ENCODE results near the gene B4GALNT4.
"Not testable (repeated sequence)": the region's sequence is repeated elsewhere in the genome, so short reads cannot be mapped to it uniquely, and the experiment has no call there.

B4GALNT4 gene

DNA sequence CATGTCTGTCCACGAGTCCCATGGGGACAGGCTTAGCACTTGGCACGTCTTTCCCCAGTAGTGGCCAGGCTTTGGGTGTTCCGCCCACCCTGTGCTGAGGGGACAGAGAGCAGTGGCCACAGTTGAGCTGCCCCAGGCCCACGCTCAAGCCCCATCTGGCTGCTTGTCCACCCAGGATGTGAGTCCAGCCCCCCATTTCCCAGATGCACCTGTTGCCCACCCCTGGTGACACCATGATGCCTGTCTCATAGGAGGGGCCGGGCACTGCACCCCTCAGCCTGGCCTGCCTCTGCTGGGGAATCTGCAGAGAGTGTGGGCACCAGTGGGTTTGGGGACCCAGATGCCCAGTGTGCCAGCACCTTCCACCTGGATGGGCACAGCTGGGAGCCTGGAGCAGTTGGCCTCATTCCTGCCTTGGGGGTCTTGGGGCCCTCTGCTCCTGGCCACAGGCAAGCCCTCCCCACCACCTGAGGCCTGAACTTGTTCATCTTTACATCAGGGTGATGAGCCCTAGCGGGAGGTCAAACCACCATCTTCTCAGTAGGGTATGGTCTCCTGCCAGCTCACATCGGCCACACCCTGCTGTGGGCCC lies 39.8 kb downstream of the B4GALNT4 start:
- no peak for DNase-seq

DNA sequence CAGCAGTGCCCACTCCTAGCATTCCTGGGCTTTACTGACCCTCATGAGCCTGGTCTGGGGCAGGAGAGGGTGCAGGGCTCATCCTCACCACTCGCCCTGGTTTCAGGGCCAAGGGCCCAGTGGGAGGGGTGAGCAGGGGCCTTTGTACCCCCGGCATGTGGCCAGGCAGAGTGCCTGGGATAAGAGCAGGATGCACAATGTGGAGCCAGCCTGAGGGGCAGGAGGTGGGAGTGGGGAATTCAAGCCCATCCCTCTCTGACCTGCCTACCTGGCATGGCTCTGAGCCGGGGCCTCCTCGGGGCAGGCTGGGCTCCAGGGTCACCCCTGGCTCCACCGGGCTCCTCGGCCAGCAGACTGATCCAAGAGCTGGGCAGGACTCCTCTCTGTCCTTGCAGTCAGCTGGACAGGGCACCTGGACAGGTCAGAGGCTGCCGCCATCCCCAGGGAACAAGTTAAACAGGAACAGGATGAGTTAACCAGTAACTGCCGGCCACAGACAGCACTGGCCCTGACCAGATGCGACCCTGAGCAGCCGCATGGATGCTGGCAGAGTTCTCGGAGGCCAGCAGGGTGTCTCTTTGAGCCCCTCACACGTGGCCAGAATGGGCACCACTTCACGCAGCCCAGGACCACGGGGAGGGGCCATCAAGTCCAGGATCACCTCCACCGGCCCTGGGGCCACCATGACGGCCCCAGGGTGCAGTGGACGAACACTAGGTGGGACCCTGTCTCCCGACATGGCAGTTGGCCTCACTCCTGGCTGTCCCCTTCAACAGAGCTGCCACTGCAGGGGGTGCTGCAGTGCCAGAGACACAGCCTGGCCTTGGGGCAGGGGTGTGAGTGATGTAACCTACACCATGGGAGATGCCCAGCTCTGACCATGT lies 40.5 kb downstream of the B4GALNT4 start:
- DNase-seq: no peak

DNA sequence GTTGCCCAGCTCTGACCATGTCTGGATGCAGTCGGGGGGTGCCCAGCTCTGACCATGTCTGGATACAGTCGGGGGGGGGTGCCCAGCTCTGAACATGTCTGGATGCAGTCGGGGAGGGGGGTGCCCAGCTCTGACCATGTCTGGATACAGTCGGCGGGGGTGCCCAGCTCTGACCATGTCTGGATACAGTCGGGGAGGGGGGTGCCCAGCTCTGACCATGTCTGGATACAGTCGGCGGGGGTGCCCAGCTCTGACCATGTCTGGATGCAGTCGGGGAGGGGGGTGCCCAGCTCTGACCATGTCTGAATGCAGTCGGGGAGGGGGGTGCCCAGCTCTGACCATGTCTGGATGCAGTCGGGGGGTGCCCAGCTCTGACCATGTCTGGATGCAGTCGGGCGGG lies 41.4 kb downstream of the B4GALNT4 start:
- DNase-seq: not testable (repeated sequence)

- not testable (repeated sequence) for DNase-seq
Observed at GRCh38 chr11:411520-411919, 42.2 kb downstream of the B4GALNT4 start.

DNA sequence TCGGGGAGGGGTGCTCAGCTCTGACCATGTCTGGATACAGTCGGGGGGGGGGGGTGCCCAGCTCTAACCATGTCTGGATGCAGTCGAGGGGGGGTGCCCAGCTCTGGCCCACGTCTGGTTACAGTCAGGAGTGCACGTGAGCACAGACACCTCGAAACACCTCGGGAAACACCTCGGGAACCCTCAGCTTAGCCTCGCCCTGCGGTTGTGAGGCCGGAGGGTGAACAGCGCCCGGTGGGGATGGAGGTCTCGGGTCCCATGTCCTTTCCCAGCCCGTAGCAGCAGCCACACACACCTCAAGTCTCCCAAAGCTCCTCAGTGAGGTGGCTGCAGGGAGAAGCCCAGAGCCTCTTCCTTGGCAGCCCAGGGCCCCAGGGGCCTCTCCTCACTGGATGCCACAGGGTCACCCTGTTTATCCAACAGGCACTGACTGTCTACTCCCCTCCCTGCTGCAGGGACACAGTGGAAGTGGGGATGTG lies 43.4 kb downstream of the B4GALNT4 start:
- DNase-seq: no peak

- DNase-seq: no peak
Observed at GRCh38 chr11:413120-414081, 44.1 kb downstream of the B4GALNT4 start.

GRCh38 chr11:414318-414857 lies 45.1 kb downstream of the B4GALNT4 start:
- no peak for DNase-seq

DNA sequence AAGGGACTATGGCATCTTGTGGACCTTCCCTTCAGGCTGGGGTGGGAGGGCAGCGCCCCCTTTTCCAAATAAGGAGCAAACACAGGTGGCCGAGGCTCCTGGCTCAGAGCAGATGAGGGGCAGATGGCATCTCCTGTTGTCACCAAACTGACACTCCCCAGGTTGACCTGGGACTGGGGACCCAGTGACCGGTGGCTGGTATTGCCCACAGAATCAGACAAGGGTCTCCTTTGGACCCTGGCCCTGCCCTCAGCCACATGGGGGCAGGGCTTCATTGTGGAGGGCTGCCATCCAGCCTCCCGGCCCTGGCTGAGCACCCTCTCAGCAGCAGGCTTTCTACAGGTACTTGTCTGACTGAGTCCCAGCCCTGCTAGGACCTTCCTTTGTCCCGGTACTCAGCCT lies 46.3 kb downstream of the B4GALNT4 start:
- DNase-seq: no peak

DNA sequence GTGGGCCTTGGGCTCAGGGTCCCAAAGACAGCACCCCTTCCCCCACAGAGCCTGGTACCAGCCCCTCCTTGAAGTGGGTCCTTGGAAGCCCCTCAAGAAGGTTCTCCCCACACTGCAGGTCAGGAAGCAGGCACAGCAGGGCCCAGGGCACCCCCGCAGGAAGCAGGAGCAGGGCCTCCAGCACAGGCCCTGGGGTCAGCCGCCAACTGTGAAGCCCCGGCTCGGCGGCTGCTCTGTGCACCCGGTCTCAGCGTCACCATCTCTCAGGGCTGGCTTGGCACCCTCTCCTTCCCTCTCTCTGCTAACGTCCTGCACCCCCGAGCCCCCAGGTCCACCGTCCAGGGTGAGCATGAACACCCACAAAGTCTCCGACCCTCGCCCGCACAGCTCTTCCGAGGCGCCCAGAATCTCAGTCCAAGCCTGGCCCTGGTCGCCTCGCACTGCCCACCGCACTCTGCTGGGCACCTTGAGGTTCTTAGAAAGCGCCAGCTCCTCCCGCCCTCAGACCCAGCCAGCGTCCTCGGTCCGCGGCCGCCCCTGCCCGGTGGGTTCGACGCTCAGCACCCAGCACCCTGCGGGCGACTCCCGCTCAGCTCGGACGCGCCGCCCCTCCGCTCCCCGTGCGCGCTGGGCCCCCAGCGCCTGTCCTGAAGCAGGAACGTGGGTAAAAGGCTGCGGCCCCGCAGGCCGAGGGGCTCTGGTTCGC lies 46.9 kb downstream of the B4GALNT4 start:
- DNase-seq: no peak

GRCh38 chr11:416757-417621 lies 47.7 kb downstream of the B4GALNT4 start:
- no peak for DNase-seq

DNA sequence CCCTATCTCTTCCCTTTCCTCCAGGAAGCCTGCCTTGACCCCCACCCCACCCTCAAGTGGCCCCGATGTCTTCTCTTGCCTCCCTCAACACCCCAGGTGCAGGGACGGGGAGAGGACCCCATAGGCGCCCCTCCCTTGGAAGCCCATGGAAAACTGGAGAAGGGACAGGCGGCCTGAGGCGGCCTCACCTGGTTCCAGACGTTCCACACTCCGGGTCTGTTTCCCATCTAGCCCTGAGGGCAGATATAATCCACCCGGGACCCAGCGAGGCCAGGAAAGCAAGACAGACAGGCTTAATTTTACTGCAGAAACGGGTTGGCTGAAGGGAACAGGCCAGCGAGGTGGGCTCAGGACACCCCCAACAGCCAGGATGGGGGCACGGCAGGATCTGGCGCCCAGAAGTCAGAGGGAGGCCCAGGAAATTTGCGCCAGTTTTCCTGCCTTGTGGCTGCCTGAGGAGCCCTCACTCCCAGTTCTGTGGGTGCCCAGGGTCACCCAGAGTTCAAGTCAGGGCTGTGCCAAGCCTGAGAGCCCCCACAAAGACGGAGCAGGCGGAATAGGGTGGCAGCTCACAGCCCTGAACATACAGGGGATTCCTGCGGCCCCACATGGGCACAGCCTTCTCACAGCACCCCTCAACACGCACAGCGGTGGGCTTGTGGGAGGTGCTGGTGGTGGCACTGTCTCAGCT lies 48.5 kb downstream of the B4GALNT4 start:
- no peak for DNase-seq

DNA sequence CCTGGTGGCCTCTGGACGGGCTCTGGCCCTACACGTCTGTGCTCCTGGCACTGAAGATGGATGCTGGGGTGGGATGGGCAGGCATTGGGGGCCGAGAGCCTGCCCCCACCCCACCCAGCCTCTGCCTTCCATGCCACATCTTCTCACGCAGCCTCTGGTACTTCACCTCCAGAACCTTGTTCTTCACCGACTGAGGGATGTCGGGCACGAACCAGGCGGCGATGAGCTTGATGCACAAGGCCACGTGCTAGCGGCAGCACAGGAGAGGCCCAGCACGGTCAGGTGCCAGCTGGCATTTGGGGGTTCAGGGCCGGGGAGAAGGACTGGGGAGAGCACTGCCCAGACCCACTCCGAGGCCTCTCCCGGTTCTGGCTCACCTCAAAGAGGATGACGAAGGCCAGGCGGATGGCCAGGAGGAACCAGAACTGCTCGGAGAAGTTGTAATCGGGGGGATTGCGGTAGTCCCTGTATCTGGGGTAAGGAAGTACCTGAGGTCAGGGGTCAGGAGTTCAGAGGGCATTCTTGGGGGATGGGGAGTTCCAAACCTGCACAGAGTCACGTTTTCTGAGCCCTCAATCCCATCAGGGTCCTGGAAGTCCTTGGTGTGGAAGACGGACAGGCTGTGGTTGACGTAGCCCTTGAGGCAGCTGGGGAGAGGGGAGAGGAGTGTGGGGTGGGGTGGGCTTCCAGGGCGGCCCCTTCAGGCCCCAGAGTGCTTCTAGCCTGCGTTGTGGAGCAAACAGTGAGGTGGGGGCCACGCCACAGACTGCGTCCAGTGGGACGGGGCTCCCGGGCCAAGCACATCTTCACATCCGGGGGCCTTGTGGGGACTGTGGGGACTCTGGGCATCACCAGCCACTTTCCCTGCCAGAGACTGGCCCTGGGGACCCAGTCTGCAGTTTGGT lies 49.3 kb downstream of the B4GALNT4 start:
- DNase-seq: no peak

DNA sequence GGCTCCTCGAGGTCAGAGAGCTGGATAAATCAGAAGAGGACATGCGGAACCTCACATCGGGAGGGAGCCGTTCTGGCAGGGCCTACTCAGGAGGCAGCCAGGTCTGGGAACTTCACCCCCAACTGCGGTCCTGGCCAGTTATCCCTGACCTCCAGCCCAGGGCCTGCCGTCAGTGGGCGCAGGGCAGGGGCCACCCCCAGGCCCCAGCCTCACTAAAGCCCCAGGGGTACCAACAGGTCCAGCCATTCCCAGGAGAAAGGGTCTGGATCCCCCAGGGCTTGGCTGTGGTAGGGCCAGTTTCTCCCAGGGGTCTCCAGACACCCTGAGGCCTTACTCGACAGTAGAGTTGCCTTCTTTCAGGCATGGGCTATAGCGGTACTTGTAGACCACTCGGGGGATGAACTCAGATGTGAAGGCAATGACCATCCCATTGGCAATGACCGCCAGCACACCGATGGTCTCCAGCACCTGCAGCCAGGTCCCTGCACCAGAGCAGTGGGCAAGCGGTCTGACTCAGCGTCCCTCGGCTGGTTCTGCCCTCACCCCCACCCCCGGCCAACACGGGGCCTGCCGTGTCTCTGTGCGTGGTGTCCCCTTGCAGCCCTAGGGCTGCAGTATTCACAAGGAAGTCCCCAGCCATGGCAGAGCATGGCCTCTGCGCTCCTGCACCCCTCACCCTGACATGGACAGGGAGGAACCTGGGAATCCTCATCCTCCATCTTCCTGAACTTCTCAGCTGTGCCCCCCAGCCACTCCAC lies 50.1 kb downstream of the B4GALNT4 start:
- DNase-seq: no peak

- DNase-seq: no peak
Observed at GRCh38 chr11:420054-420910, 51.0 kb downstream of the B4GALNT4 start.

- no peak for DNase-seq
Observed at GRCh38 chr11:420911-421321, 51.6 kb downstream of the B4GALNT4 start.

- no peak for DNase-seq
Observed at GRCh38 chr11:422249-422656, 53.0 kb downstream of the B4GALNT4 start.

GRCh38 chr11:424232-424631 lies 54.9 kb downstream of the B4GALNT4 start:
- DNase-seq: no peak

DNA sequence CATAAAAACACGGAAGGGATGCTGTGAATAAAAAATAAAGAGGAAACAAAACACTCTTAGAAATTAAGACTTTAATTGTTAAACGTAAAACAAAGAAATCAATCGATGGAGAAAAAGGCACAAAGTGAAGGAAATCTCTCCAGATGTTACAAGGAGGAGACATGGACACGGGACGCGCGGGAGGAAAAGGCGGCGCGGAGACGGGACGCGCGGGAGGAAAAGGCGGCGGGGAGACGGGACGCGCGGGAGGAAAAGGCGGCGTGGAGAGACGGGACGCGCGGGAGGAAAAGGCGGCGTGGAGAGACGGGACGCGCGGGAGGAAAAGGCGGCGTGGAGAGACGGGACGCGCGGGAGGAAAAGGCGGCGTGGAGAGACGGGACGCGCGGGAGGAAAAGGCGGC lies 55.5 kb downstream of the B4GALNT4 start:
- DNase-seq: not testable (repeated sequence)

Data from NCI-H1092 (cell line).